ENCODE data around the gene RPP40. TPM values are rescaled to one million over a fixed set of nuclear protein-coding genes. Genes with fewer than 3 reads are reported as not detected.

The RPP40 gene
- total RNA-seq, 1 experiment from 2014 or later, result 30.7 TPM

DNA sequence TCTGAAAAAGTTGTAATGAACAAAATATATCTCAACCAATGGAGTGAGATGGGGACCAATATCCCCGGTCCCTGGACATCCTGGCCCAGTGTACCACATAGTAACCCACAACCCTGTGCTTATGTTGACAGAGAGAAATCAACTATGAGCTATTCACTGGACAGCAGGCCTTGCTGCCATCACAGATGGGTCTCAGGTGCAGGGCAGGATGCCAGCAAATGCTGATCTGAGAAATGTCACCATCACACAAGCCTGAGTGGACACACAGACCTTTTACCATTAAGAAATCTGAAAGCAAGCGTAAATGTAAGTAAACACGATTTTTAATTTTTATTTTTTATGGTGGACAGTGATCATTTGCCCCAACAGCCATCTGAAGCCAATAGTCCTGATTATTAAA is 9.1 kb downstream of the RPP40 start:
- H3K27me3 ChIP-seq (replicated peaks; ENCODE audit: insufficient read depth, low read depth, low read length, poor library complexity), result no peaks in the 10 kb centered on the region
- intact Hi-C loops (cut with micrococcal nuclease; ENCODE audit: unreplicated experiment), result no loop called here
- no peak overlapping the region for H3K4me3 ChIP-seq (ENCODE audit: low read depth, low read length, poor library complexity, severe bottlenecking)
- TF ChIP-seq CTCF (conservative IDR thresholded peaks at IDR 0.05; ENCODE audit: low read depth, low read length) (no peak), EZH2 (IDR thresholded peaks at IDR 0.05; ENCODE audit: borderline replicate concordance, low read depth, low read length, poor library complexity, severe bottlenecking) (no peak)
- H3K27ac ChIP-seq (ENCODE audit: low read depth, low read length, poor library complexity, severe bottlenecking), result no peak overlapping the region
- DNase-seq (ENCODE audit: low spot score), result no peak
- no TSS peak for BruUV-seq (replicated peaks)
- CTCF ChIA-PET, result no interaction called here
- POLR2A ChIA-PET (ENCODE audit: low non-redundant PET), result no interaction called here
- H3K9me3 ChIP-seq (ENCODE audit: low read depth, low read length, poor library complexity, severe bottlenecking), result no peaks in the 10 kb centered on the region
- H3K4me1 ChIP-seq (ENCODE audit: insufficient read depth, low read length, poor library complexity, severe bottlenecking), result no peaks in the 10 kb centered on the region
- H3K36me3 ChIP-seq (ENCODE audit: insufficient read depth, low read length, poor library complexity, severe bottlenecking), result peaks cover 11% of the 10 kb centered on the region

DNA sequence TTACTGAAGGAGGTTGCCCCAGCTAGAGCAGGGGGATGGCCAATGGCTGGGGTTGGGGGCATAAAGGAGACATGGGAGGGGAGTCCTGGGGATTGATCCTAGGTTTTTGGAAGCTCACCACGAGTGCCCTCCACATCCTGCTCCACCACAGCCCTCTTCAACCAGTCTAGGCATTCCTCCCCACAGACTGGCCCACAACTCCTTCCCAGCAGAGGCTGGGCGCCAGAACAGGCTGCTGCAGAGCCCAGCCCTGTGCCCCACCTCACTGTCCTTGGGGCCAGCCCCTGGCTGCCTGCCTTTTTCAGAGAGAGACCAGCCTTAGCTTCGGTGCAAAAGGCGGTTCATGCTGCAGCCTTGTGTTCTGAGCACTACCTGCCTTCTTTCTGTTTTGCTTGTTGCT is 16.4 kb downstream of the RPP40 start:
- POLR2A ChIA-PET (ENCODE audit: low non-redundant PET), result interaction anchor here (0.8 kb wide), 1 partner anchor 203 kb away, joined by 4 read pairs; no protein-coding TSS in a partner anchor
- H3K27ac ChIP-seq (ENCODE audit: low read depth, low read length, poor library complexity, severe bottlenecking), result no peak overlapping the region
- no peak for DNase-seq (ENCODE audit: low spot score)

DNA sequence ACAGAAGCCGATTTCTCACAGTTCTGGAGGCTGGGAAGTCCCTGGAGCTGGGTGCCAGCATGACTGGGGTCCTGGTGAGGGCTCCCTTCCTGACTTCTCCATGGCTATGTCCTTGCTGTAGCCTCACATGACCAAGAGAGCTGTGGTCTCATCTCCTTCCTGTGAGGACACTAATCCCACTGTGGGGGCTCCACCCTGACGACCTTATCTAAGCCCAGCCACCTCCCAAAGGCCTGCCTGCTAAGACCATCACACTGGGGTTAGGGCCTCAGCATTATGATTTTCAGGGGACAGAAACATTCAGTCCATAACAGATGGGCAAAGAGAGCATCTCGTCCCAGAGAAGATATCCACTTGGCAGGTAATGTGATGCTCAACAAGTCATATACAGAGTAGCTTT is 16.8 kb downstream of the RPP40 start:
- H3K27ac ChIP-seq (ENCODE audit: low read depth, low read length, poor library complexity, severe bottlenecking), result no peak overlapping the region
- intact Hi-C loops (cut with micrococcal nuclease; ENCODE audit: unreplicated experiment), result no loop called here
- POLR2A ChIA-PET (ENCODE audit: low non-redundant PET), result interaction anchor here (0.8 kb wide), 1 partner anchor 204 kb away, joined by 4 read pairs; no protein-coding TSS in a partner anchor

More for the DNA sequence above, 16.4 kb downstream of the RPP40 start:
- no TSS peak for BruUV-seq (replicated peaks)
- CTCF ChIA-PET, result no interaction called here
- Histone ChIP-seq H3K4me1 (ENCODE audit: insufficient read depth, low read length, poor library complexity, severe bottlenecking) (peaks cover 12% of the 10 kb centered on the region), H3K4me3 (ENCODE audit: low read depth, low read length, poor library complexity, severe bottlenecking) (no peak overlapping the region), H3K9me3 (ENCODE audit: low read depth, low read length, poor library complexity, severe bottlenecking) (no peaks in the 10 kb centered on the region), H3K36me3 (ENCODE audit: insufficient read depth, low read length, poor library complexity, severe bottlenecking) (no peaks in the 10 kb centered on the region), H3K27me3 (replicated peaks; ENCODE audit: insufficient read depth, low read depth, low read length, poor library complexity) (no peaks in the 10 kb centered on the region)
- intact Hi-C loops (cut with micrococcal nuclease; ENCODE audit: unreplicated experiment), result no loop called here
- TF ChIP-seq CTCF (conservative IDR thresholded peaks at IDR 0.05; ENCODE audit: low read depth, low read length) (no peak), EZH2 (IDR thresholded peaks at IDR 0.05; ENCODE audit: borderline replicate concordance, low read depth, low read length, poor library complexity, severe bottlenecking) (no peak)

More for the DNA sequence above, 16.8 kb downstream of the RPP40 start:
- peaks cover 12% of the 10 kb centered on the region for H3K4me1 ChIP-seq (ENCODE audit: insufficient read depth, low read length, poor library complexity, severe bottlenecking)
- H3K27me3 ChIP-seq (replicated peaks; ENCODE audit: insufficient read depth, low read depth, low read length, poor library complexity), result no peaks in the 10 kb centered on the region
- no peaks in the 10 kb centered on the region for H3K9me3 ChIP-seq (ENCODE audit: low read depth, low read length, poor library complexity, severe bottlenecking)
- BruUV-seq (replicated peaks), result no TSS peak
- no peak overlapping the region for H3K4me3 ChIP-seq (ENCODE audit: low read depth, low read length, poor library complexity, severe bottlenecking)
- TF ChIP-seq EZH2 (IDR thresholded peaks at IDR 0.05; ENCODE audit: borderline replicate concordance, low read depth, low read length, poor library complexity, severe bottlenecking), result no peak
- no peak for TF ChIP-seq CTCF (conservative IDR thresholded peaks at IDR 0.05; ENCODE audit: low read depth, low read length)
- CTCF ChIA-PET, result no interaction called here
- DNase-seq (ENCODE audit: low spot score), result no peak
- H3K36me3 ChIP-seq (ENCODE audit: insufficient read depth, low read length, poor library complexity, severe bottlenecking), result no peaks in the 10 kb centered on the region

Data from A673 (cell line).